ENCODE measurements around the gene KMT2B. TPM values are rescaled to one million over a fixed set of nuclear protein-coding genes. Genes with fewer than 3 reads are reported as not detected.

Gene KMT2B
- total and polyA plus RNA-seq, 12 donors: 6.6 to 97.3 (median 22.6) TPM

DNA sequence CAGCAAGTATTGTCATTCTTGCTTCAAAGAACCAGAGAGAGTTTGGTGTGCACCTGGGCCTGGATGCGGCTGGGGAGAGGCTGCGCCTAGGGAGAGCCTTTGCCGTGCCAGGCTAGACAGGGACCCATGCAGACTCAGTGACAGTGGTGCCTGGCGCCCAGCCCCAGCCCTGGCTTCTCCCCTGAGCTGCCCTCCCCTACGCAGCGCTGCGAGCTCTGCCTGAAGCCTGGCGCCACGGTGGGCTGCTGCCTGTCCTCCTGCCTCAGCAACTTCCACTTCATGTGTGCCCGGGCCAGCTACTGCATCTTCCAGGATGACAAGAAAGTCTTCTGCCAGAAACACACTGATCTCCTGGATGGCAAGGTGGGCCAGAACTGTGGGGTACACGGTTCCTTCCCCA is 12.0 kb downstream of the KMT2B start:
- no peaks in the 10 kb centered on the region for H3K9me3 ChIP-seq (replicated peaks in 1 of 3)

DNA sequence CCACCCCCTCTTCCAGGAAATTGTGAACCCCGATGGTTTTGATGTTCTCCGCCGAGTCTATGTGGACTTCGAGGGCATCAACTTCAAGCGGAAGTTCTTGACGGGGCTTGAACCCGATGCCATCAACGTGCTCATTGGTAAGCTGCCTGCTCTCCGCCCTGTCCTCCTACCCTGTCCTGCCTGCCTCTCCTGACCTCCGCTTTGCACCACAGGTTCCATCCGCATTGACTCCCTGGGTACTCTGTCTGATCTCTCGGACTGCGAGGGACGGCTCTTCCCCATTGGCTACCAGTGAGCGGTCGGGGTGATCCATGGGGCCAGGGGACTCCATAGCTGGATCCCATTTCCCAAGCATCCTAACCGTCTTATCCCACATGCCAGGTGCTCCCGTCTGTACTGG is 12.5 kb downstream of the KMT2B start:
- TF ChIP-seq, protein P1, sequence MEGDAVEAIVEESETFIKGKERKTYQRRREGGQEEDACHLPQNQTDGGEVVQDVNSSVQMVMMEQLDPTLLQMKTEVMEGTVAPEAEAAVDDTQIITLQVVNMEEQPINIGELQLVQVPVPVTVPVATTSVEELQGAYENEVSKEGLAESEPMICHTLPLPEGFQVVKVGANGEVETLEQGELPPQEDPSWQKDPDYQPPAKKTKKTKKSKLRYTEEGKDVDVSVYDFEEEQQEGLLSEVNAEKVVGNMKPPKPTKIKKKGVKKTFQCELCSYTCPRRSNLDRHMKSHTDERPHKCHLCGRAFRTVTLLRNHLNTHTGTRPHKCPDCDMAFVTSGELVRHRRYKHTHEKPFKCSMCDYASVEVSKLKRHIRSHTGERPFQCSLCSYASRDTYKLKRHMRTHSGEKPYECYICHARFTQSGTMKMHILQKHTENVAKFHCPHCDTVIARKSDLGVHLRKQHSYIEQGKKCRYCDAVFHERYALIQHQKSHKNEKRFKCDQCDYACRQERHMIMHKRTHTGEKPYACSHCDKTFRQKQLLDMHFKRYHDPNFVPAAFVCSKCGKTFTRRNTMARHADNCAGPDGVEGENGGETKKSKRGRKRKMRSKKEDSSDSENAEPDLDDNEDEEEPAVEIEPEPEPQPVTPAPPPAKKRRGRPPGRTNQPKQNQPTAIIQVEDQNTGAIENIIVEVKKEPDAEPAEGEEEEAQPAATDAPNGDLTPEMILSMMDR (IDR thresholded peaks at IDR 0.05): no peak
- TF ChIP-seq POLR2A (IDR thresholded peaks at IDR 0.05): no peak
- H3K27me3 ChIP-seq: no peaks in the 10 kb centered on the region
- intact Hi-C loops (cut with DNase I): no loop called here
- no peaks in the 10 kb centered on the region for H3K9me3 ChIP-seq (replicated peaks in 1 of 3)
- no peak overlapping the region for H3K4me3 ChIP-seq
- peaks cover 7 to 9% of the 10 kb centered on the region in 2 donors for H3K4me1 ChIP-seq (replicated peaks in 1 of 2)
- no peak overlapping the region for H3K27ac ChIP-seq
- H3K36me3 ChIP-seq (replicated peaks in 1 of 2): peaks cover 0 to 94% of the 10 kb centered on the region in 2 donors
- no peak for DNase-seq
- 90 to 96% (median 94%) methylated on average over 15 to 18 of the region's 18 CpGs for WGBS, 4 donors

More for the DNA sequence above, 12.0 kb downstream of the KMT2B start:
- no peak for TF ChIP-seq POLR2A (IDR thresholded peaks at IDR 0.05)
- TF ChIP-seq, protein P1 (IDR thresholded peaks at IDR 0.05): no peak
- peak in 2 of 7 donors; percentile 6 to 21 for DNase-seq
- intact Hi-C loops (cut with DNase I): no loop called here
- WGBS, 4 donors: 89 to 94% (median 94%) methylated on average over 11 of the region's 11 CpGs
- Histone ChIP-seq H3K27me3 (no peaks in the 10 kb centered on the region), H3K4me1 (replicated peaks in 1 of 2) (peaks cover 7 to 9% of the 10 kb centered on the region in 2 donors), H3K27ac (no peak overlapping the region), H3K4me3 (no peak overlapping the region), H3K36me3 (replicated peaks in 1 of 2) (peaks cover 0 to 95% of the 10 kb centered on the region in 2 donors)

DNA sequence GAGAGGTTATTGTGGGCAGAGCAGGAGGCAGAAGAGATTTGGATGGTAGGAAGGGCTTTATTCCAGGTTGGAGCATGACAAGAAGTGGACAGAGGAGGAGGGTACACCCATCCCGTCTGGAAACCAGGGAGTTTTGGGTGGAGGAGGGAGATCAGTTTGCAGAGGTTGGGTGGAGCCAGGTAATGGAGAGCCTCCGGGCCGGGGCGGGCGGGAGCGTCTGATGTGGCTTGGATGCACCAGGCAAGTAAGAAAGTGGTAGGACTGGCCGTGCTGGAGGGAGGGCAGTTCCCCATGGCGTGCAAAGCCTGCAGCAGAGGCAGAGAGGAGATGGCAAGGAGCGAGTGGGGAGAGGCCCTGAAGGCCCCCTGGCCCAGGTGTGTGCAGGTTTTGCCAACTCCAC is 13.6 kb downstream of the KMT2B start:
- intact Hi-C loops (cut with DNase I): no loop called here
- no peak for DNase-seq
- TF ChIP-seq, protein P1 (IDR thresholded peaks at IDR 0.05): no peak
- TF ChIP-seq POLR2A (IDR thresholded peaks at IDR 0.05): no peak

DNA sequence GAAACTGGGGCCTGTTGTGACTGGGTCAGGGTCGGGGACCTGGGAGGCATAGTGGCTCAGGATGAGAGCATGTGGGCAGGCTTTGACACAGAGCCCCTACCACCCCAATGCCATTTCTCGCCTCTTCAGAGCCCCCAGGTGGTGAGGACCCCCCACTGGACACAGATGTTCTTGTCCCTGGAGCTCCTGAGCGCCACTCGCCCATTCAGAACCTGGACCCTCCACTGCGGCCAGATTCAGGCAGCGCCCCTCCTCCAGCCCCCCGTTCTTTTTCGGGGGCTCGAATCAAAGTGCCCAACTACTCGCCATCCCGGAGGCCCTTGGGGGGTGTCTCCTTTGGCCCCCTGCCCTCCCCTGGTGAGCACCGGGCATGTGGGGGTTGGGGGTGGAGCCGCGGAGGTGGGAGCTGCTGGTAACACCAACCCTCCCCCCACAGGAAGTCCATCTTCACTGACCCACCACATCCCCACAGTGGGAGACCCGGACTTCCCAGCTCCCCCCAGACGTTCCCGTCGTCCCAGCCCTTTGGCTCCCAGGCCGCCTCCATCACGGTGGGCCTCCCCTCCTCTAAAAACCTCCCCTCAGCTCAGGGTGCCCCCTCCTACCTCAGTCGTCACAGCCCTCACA is 14.1 kb downstream of the KMT2B start:
- DNase-seq: peak in 1 of 7 donors; percentile 18
- H3K27ac ChIP-seq: no peak overlapping the region
- no peak overlapping the region for H3K4me3 ChIP-seq
- H3K27me3 ChIP-seq: no peaks in the 10 kb centered on the region
- H3K36me3 ChIP-seq (replicated peaks in 1 of 2): peaks cover 0 to 93% of the 10 kb centered on the region in 2 donors
- no peaks in the 10 kb centered on the region for H3K9me3 ChIP-seq (replicated peaks in 1 of 3)
- TF ChIP-seq POLR2A (IDR thresholded peaks at IDR 0.05): no peak
- TF ChIP-seq, protein P1 (IDR thresholded peaks at IDR 0.05): no peak
- WGBS, 4 donors: 82 to 86% (median 85%) methylated on average over 17 to 21 of the region's 21 CpGs
- H3K4me1 ChIP-seq (replicated peaks in 1 of 2): peaks cover 7 to 9% of the 10 kb centered on the region in 2 donors
- intact Hi-C loops (cut with DNase I): no loop called here

More for the DNA sequence above, 13.6 kb downstream of the KMT2B start:
- no peak overlapping the region for H3K4me3 ChIP-seq
- WGBS, 4 donors: 89 to 92% (median 91%) methylated on average over 8 to 9 of the region's 9 CpGs
- peaks cover 0 to 93% of the 10 kb centered on the region in 2 donors for H3K36me3 ChIP-seq (replicated peaks in 1 of 2)
- H3K4me1 ChIP-seq (replicated peaks in 1 of 2): peaks cover 7 to 9% of the 10 kb centered on the region in 2 donors
- no peaks in the 10 kb centered on the region for H3K9me3 ChIP-seq (replicated peaks in 1 of 3)
- H3K27ac ChIP-seq: no peak overlapping the region
- no peaks in the 10 kb centered on the region for H3K27me3 ChIP-seq
